ENCODE data around the gene KDM7A.

DNA sequence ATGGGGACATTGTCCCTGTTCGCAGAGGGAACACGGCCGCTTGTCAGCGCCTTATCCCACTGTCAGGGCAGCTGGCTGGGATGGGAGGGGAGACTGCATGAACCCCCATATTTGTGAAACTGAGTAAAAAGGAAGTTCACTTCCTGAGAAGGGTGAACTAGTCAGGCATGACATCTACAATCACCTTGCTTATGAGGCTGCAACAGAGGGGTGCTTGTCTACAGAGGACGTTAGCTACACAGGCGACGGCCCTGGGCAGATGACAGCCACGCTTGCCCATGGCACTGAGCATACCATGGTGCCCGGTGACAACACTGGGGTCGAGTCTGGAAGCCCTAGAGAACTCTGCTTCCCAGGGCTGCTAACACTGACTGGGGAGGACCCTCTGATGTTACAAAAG, 46.0 kb upstream of the KDM7A start:
- TF ChIP-seq, protein P1, sequence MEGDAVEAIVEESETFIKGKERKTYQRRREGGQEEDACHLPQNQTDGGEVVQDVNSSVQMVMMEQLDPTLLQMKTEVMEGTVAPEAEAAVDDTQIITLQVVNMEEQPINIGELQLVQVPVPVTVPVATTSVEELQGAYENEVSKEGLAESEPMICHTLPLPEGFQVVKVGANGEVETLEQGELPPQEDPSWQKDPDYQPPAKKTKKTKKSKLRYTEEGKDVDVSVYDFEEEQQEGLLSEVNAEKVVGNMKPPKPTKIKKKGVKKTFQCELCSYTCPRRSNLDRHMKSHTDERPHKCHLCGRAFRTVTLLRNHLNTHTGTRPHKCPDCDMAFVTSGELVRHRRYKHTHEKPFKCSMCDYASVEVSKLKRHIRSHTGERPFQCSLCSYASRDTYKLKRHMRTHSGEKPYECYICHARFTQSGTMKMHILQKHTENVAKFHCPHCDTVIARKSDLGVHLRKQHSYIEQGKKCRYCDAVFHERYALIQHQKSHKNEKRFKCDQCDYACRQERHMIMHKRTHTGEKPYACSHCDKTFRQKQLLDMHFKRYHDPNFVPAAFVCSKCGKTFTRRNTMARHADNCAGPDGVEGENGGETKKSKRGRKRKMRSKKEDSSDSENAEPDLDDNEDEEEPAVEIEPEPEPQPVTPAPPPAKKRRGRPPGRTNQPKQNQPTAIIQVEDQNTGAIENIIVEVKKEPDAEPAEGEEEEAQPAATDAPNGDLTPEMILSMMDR (IDR thresholded peaks at IDR 0.05; ENCODE audit: poor library complexity), result no peak
- no peak for TF ChIP-seq EZH2phosphoT487 (IDR thresholded peaks at IDR 0.05; ENCODE audit: low read depth, severe bottlenecking, unreplicated experiment)

Data from hepatocyte (in vitro differentiated cells).